A673 (cell line): ENCODE measurements around the gene PABPN1L.

ENCODE experiments used
- EZH2 ChIP-seq: fragments of 200-600 bp; sonication (generic); IDR thresholded peaks from 2 replicates; pipeline ENCODE4 v1.6.1; 2017; ENCODE audit warnings: borderline replicate concordance, low read depth, mild to moderate bottlenecking, mixed read lengths, antibody characterized with exemption, low read length; ENCODE audit not compliant: poor library complexity, severe bottlenecking
- TF ChIP-seq, protein P1 (sequence below): fragments of 300-800, 200-600 bp; sonication (generic); conservative IDR thresholded peaks from 2 replicates; pipeline ENCODE4 v1.5.1; 2017; ENCODE audit warnings: low read depth, mild to moderate bottlenecking, antibody characterized with exemption, low read length, moderate library complexity, mixed read lengths

DNA sequence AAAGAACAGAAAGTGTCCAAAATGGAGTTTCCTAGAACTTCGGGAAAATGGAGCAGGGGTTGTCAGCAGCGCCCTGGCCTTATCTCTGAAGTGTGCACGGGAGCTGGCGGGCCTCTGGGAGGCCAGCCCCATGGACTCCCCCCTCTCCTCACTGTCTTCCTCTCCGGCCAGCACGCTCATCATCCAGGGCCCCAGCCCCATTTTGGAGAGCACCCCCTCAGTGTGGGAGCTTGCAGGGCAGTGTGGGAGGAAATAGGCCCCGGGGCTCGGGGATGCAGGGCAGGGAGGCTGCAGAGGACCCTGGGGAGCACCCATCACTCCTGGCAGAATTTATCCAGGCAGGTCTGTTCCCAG lies 4.9 kb upstream of the PABPN1L start:
- TF ChIP-seq, protein P1, sequence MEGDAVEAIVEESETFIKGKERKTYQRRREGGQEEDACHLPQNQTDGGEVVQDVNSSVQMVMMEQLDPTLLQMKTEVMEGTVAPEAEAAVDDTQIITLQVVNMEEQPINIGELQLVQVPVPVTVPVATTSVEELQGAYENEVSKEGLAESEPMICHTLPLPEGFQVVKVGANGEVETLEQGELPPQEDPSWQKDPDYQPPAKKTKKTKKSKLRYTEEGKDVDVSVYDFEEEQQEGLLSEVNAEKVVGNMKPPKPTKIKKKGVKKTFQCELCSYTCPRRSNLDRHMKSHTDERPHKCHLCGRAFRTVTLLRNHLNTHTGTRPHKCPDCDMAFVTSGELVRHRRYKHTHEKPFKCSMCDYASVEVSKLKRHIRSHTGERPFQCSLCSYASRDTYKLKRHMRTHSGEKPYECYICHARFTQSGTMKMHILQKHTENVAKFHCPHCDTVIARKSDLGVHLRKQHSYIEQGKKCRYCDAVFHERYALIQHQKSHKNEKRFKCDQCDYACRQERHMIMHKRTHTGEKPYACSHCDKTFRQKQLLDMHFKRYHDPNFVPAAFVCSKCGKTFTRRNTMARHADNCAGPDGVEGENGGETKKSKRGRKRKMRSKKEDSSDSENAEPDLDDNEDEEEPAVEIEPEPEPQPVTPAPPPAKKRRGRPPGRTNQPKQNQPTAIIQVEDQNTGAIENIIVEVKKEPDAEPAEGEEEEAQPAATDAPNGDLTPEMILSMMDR, result no peak
- TF ChIP-seq EZH2, result no peak
